Placental epithelial cell (primary cell): Measurements from ENCODE around the gene CFAP97. TPM values are rescaled to one million over a fixed set of nuclear protein-coding genes. Genes with fewer than 3 reads are reported as not detected.

ENCODE experiments used
- total RNA-seq: library from RNA; depleted of rRNA; stranded (reverse); fragments of >200 nt; gene quantifications from 2 replicates; pipeline ENCODE4 v1.2.3, GENCODE V29; 2012

The CFAP97 gene
- total RNA-seq = 16.5 and 22.0 TPM in 2 replicates

GRCh38 chr4:185203486-185204237 lies at the start of gene CFAP97:
CFAP97 (minus strand) TSS chr4:185204000; CDS start chr4:185191196, 12,804 bp downstream.

DNA sequence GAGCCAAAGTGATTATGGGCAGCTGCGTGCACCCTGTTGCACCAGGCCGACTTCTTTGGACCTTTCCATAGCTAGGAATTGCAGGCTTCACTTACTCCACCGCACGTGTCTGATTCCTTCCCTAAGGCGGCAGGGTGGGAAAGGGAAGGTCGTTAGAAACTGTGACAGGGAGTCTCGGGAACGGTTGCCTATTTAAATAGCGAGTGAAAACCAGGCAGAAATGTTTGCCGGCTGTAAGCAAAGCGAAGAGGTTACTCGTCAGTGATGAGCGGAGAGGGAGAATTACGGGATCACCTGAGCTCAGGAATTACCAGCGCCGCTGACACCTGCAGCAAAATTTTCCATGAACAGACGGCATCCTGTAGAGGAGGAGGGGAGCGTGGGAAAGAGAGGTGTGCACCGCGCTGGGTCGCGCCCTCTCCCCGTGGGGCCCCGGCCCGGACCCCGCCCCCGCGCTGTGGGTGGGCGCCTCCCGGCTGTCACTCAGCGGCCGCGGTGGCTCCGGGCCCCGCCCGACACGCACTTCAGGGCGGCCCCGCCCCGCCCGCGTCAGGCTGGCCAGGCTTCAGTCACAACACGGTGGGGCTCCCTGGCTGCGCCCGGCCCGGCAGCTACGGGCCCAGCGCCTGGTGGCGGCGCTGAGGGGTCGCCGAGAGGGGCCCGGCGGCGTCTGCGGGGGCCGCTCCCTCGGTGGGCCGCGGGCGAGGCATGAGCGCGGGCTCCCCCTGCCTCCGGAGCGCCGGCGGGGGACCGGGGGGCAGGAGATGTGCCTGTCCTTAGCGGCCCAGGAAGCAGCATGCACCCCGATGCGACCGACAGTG lies 5.4 kb upstream of the CFAP97 start, which contains the start of gene SNX25:
SNX25 (plus strand) TSS at position 568 of the 821 bp plus-strand sequence; CDS start at position 797, 229 bp downstream.

GRCh38 chr4:185142912-185143600 lies 60.7 kb downstream of the CFAP97 start, which contains the start of gene SLC25A4:
SLC25A4 (plus strand) TSS chr4:185143266; CDS start chr4:185143373, 107 bp downstream.

Other genes with a start within 250 kb of the CFAP97 start
- not detected in 2 replicates for gene HELT, start 185.5 kb downstream of the CFAP97 start, total RNA-seq
- gene SLC25A4, start 60.7 kb downstream of the CFAP97 start, total RNA-seq = 5.9 and 34.9 TPM in 2 replicates
- gene SNX25, start 5.6 kb upstream of the CFAP97 start, total RNA-seq = 32.2 and 43.2 TPM in 2 replicates
- gene LRP2BP, start 191.9 kb upstream of the CFAP97 start, total RNA-seq = 0.98 and 1.2 TPM in 2 replicates
- gene ANKRD37, start 192.8 kb upstream of the CFAP97 start, total RNA-seq = 15.7 and 26.5 TPM in 2 replicates
- gene UFSP2, start 222.0 kb upstream of the CFAP97 start, total RNA-seq = 31.3 and 36.9 TPM in 2 replicates